OCI-LY7 (cell line): Measurements from ENCODE around the gene OR3A2. TPM values are rescaled to one million over a fixed set of nuclear protein-coding genes. Genes with fewer than 3 reads are reported as not detected.
"Not testable (repeated sequence)": the region's sequence is repeated elsewhere in the genome, so short reads cannot be mapped to it uniquely, and the experiment has no call there.

Experiments used
- BruUV-seq: library from RNA; stranded (reverse); fragments of 400-500 nt; replicated peaks from 2 replicates; lab custom pipeline; 2021; lab: Mats Ljungman, UMichigan
- CTCF ChIA-PET: fragments of 300-600 bp; sonication (Branson Sonifier 250); formaldehyde crosslinking; loops from one replicate; lab custom pipeline; 2022; ENCODE audit warnings: antibody characterized with exemption; ENCODE audit not compliant: unreplicated experiment; lab: Charles Lee
- POLR2A ChIA-PET: fragments of 300-600 bp; sonication (Branson Sonifier 250); formaldehyde crosslinking; loops from one replicate; lab custom pipeline; 2022; ENCODE audit warnings: antibody characterized with exemption; lab: Charles Lee
- DNase-seq: peaks from one replicate; pipeline ENCODE4 v3.0.0-alpha.2; 2015; ENCODE audit warnings: low spot score
- H2AFZ ChIP-seq: fragments of 200-600 bp; sonication (generic), shearing (Covaris generic); 2 replicates; pipeline ENCODE4 v1.6.1; 2014; ENCODE audit warnings: mild to moderate bottlenecking, antibody characterized with exemption, low read length, moderate library complexity
- H3K27ac ChIP-seq: fragments of 200-600 bp; sonication (generic); 2 replicates; pipeline ENCODE4 v1.5.1; 2014; ENCODE audit warnings: mixed run types, low read depth, mild to moderate bottlenecking, moderate library complexity, low read length, inconsistent platforms; ENCODE audit not compliant: poor library complexity, severe bottlenecking
- H3K36me3 ChIP-seq: fragments of 200-600 bp; sonication (generic); 2 replicates; pipeline ENCODE4 v1.6.1; 2014; ENCODE audit warnings: mild to moderate bottlenecking, antibody characterized with exemption, low read length, moderate library complexity, mixed read lengths; ENCODE audit not compliant: insufficient read depth
- H3K4me1 ChIP-seq: fragments of 200-600 bp; sonication (generic); 2 replicates; pipeline ENCODE4 v1.5.1; 2014; ENCODE audit warnings: mild to moderate bottlenecking, low read length; ENCODE audit not compliant: insufficient read depth, poor library complexity, severe bottlenecking
- H3K4me2 ChIP-seq: fragments of 200-600 bp; sonication (generic); 2 replicates; pipeline ENCODE4 v1.6.1; 2014; ENCODE audit warnings: mild to moderate bottlenecking, low read length
- H3K4me3 ChIP-seq: fragments of 200-600 bp; sonication (generic); 2 replicates; pipeline ENCODE4 v1.5.1; 2014; ENCODE audit warnings: mild to moderate bottlenecking, low read depth, low read length; ENCODE audit not compliant: poor library complexity, severe bottlenecking
- H3K79me2 ChIP-seq: fragments of 200-600 bp; sonication (generic); 2 replicates; pipeline ENCODE4 v1.6.1; 2016; ENCODE audit warnings: low read depth, mild to moderate bottlenecking, low read length, moderate library complexity, mixed read lengths; ENCODE audit not compliant: insufficient read depth
- H3K9me2 ChIP-seq: fragments of 200-600 bp; sonication (generic); 2 replicates; pipeline ENCODE4 v1.6.1; 2016; ENCODE audit warnings: mild to moderate bottlenecking, low read length, mixed read lengths; ENCODE audit not compliant: insufficient read depth
- H3K9me3 ChIP-seq: fragments of 200-600 bp; sonication (generic); 2 replicates; pipeline ENCODE4 v1.6.1; 2014; ENCODE audit warnings: mild to moderate bottlenecking, mixed run types, low read length, mixed read lengths
- H4K20me1 ChIP-seq: fragments of 200-600 bp; sonication (generic); 2 replicates; pipeline ENCODE4 v1.6.1; 2014; ENCODE audit warnings: mild to moderate bottlenecking, antibody characterized with exemption, low read length, moderate library complexity, mixed read lengths; ENCODE audit not compliant: insufficient read depth
- EZH2phosphoT487 ChIP-seq: fragments of 200-600 bp; sonication (generic); IDR thresholded peaks from 2 replicates; pipeline ENCODE4 v1.6.1; 2018; ENCODE audit warnings: low read depth, borderline replicate concordance, mild to moderate bottlenecking, mixed run types, antibody characterized with exemption, low read length, moderate library complexity, mixed read lengths
- intact Hi-C: fragments of 100-400 bp; cut with micrococcal nuclease; formaldehyde crosslinking; loops from one replicate; pipeline ENCODE4 v1.10.0; 2022; ENCODE audit not compliant: unreplicated experiment
- total RNA-seq, 2 experiments: library from RNA; depleted of rRNA in 1 of 2; stranded (reverse); fragments of >200 nt in 1 of 2; shearing (Covaris generic) in 1 of 2; gene quantifications; 2 replicates each; pipeline ENCODE4 v1.2.3, GENCODE V29; 2014 to 2022
- TF ChIP-seq, protein P1 (sequence below): fragments of 200-600 bp; sonication (generic); conservative IDR thresholded peaks from 2 replicates; pipeline ENCODE4 v1.5.1; 2014; ENCODE audit warnings: mild to moderate bottlenecking, antibody characterized with exemption, low read length, moderate library complexity, mixed read lengths

Gene OR3A2
- total RNA-seq, 2 experiments from 2014 or later = not detected

DNA sequence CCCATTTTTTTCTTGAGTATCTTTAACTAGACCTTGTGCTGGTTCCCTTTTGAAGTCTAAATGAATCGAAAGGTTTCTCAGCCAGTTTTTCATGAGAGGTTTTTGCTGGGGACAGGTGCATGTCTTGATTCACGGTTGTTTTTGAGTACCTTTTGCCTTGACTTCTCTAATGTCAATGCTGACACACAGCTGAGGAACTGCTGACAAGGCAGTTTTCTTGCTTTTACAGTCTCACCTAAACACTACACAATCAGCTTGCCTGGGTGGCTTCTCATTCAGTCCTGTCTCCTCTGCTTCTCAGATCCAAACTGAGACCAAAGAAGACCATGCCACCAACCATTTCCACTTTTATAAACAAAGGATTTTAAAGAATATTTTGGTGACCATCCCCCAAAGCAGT, 32.1 kb upstream of the OR3A2 start:
- H3K9me2 ChIP-seq = no peaks in the 10 kb centered on the region
- intact Hi-C loops = no loop called here
- no peak overlapping the region for H2AFZ ChIP-seq
- H3K27ac ChIP-seq = no peak overlapping the region
- no TSS peak for BruUV-seq
- ChIA-PET CTCF (no interaction called here), POLR2A (no interaction called here)
- no peaks in the 10 kb centered on the region for H3K79me2 ChIP-seq
- no peak overlapping the region for H3K4me2 ChIP-seq
- DNase-seq = no peak
- H4K20me1 ChIP-seq = no peaks in the 10 kb centered on the region
- H3K4me1 ChIP-seq = no peaks in the 10 kb centered on the region
- no peaks in the 10 kb centered on the region for H3K9me3 ChIP-seq
- TF ChIP-seq, protein P1, sequence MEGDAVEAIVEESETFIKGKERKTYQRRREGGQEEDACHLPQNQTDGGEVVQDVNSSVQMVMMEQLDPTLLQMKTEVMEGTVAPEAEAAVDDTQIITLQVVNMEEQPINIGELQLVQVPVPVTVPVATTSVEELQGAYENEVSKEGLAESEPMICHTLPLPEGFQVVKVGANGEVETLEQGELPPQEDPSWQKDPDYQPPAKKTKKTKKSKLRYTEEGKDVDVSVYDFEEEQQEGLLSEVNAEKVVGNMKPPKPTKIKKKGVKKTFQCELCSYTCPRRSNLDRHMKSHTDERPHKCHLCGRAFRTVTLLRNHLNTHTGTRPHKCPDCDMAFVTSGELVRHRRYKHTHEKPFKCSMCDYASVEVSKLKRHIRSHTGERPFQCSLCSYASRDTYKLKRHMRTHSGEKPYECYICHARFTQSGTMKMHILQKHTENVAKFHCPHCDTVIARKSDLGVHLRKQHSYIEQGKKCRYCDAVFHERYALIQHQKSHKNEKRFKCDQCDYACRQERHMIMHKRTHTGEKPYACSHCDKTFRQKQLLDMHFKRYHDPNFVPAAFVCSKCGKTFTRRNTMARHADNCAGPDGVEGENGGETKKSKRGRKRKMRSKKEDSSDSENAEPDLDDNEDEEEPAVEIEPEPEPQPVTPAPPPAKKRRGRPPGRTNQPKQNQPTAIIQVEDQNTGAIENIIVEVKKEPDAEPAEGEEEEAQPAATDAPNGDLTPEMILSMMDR = no peak
- no peak for TF ChIP-seq EZH2phosphoT487
- no peaks in the 10 kb centered on the region for H3K36me3 ChIP-seq
- no peak overlapping the region for H3K4me3 ChIP-seq

DNA sequence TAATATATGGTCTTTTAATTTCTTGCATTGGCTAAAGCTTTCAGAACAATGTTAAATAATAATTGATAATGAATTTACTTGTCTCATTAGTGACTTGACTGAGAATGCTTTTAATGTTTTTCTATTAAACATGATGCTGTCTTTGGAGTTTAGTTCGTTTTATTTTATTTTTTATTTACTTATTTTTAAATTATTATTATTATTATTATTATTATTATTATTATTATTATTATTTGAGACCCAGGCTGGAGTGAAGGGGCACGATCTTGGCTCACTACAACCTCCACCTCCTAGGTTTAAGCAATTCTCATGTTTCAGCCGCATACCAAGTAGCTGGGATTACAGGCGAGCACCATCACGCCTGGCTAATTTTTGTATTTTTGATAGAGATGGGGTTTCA, 29.5 kb upstream of the OR3A2 start:
- Histone ChIP-seq H3K9me2 (no peaks in the 10 kb centered on the region), H3K4me1 (no peaks in the 10 kb centered on the region), H2AFZ (no peak overlapping the region), H3K79me2 (no peaks in the 10 kb centered on the region), H3K36me3 (no peaks in the 10 kb centered on the region), H3K4me3 (no peak overlapping the region), H3K4me2 (no peak overlapping the region), H3K9me3 (no peaks in the 10 kb centered on the region), H4K20me1 (no peaks in the 10 kb centered on the region), H3K27ac (no peak overlapping the region)
- TF ChIP-seq EZH2phosphoT487 = no peak
- TF ChIP-seq, protein P1 = no peak
- intact Hi-C loops = no loop called here
- DNase-seq = no peak
- BruUV-seq = no TSS peak
- POLR2A ChIA-PET = no interaction called here
- CTCF ChIA-PET = no interaction called here

DNA sequence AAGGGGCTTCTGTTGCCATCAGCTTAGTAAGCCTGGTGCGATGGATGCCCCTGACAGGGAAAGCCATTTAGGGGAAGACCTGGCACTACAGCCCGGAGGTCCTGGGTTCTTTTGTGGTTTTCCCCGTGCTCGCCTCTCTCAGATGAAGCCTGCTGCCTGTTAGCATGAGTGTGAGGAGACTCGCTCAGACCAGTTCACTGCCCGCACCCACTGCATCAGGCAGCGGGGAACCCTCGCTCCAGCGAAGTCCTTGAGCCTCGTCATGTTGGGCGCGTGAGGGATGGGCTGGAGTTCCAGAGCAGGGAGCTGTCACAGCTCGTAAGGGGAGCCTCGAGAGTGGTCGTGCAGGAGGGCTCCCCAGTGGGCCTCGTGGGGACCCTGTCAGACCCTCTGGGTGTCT, 26.1 kb upstream of the OR3A2 start:
- H4K20me1 ChIP-seq, H2AFZ ChIP-seq, BruUV-seq, H3K27ac ChIP-seq, H3K9me3 ChIP-seq, H3K9me2 ChIP-seq, H3K79me2 ChIP-seq, intact Hi-C loops, H3K4me3 ChIP-seq, CTCF ChIA-PET, H3K36me3 ChIP-seq, H3K4me1 ChIP-seq, DNase-seq, H3K4me2 ChIP-seq: not testable (repeated sequence)
- POLR2A ChIA-PET = interaction anchor here (0.6 kb wide), 1 partner anchor 37 kb away, joined by 3 read pairs; no protein-coding TSS in a partner anchor
